Measurements from ENCODE around the gene NOX3.

NOX3 gene

GRCh38 chr6:155351273-155352129 is 104.1 kb downstream of the NOX3 start:
- TF ChIP-seq ZNF70 (CRISPR knock-in tag; IDR thresholded peaks at IDR 0.05): no peak
- TF ChIP-seq, protein P1, sequence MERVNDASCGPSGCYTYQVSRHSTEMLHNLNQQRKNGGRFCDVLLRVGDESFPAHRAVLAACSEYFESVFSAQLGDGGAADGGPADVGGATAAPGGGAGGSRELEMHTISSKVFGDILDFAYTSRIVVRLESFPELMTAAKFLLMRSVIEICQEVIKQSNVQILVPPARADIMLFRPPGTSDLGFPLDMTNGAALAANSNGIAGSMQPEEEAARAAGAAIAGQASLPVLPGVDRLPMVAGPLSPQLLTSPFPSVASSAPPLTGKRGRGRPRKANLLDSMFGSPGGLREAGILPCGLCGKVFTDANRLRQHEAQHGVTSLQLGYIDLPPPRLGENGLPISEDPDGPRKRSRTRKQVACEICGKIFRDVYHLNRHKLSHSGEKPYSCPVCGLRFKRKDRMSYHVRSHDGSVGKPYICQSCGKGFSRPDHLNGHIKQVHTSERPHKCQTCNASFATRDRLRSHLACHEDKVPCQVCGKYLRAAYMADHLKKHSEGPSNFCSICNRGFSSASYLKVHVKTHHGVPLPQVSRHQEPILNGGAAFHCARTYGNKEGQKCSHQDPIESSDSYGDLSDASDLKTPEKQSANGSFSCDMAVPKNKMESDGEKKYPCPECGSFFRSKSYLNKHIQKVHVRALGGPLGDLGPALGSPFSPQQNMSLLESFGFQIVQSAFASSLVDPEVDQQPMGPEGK (CRISPR knock-in tag; IDR thresholded peaks at IDR 0.05; ENCODE audit: borderline replicate concordance): no peak
- TF ChIP-seq, protein P2, sequence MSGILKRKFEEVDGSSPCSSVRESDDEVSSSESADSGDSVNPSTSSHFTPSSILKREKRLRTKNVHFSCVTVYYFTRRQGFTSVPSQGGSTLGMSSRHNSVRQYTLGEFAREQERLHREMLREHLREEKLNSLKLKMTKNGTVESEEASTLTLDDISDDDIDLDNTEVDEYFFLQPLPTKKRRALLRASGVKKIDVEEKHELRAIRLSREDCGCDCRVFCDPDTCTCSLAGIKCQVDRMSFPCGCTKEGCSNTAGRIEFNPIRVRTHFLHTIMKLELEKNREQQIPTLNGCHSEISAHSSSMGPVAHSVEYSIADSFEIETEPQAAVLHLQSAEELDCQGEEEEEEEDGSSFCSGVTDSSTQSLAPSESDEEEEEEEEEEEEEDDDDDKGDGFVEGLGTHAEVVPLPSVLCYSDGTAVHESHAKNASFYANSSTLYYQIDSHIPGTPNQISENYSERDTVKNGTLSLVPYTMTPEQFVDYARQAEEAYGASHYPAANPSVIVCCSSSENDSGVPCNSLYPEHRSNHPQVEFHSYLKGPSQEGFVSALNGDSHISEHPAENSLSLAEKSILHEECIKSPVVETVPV (CRISPR knock-in tag; IDR thresholded peaks at IDR 0.05): no peak
- no peak for TF ChIP-seq TOX (CRISPR knock-in tag; IDR thresholded peaks at IDR 0.05; ENCODE audit: borderline replicate concordance)
- no peak for TF ChIP-seq ZFP30 (CRISPR knock-in tag; IDR thresholded peaks at IDR 0.05)
- TF ChIP-seq, protein P3, sequence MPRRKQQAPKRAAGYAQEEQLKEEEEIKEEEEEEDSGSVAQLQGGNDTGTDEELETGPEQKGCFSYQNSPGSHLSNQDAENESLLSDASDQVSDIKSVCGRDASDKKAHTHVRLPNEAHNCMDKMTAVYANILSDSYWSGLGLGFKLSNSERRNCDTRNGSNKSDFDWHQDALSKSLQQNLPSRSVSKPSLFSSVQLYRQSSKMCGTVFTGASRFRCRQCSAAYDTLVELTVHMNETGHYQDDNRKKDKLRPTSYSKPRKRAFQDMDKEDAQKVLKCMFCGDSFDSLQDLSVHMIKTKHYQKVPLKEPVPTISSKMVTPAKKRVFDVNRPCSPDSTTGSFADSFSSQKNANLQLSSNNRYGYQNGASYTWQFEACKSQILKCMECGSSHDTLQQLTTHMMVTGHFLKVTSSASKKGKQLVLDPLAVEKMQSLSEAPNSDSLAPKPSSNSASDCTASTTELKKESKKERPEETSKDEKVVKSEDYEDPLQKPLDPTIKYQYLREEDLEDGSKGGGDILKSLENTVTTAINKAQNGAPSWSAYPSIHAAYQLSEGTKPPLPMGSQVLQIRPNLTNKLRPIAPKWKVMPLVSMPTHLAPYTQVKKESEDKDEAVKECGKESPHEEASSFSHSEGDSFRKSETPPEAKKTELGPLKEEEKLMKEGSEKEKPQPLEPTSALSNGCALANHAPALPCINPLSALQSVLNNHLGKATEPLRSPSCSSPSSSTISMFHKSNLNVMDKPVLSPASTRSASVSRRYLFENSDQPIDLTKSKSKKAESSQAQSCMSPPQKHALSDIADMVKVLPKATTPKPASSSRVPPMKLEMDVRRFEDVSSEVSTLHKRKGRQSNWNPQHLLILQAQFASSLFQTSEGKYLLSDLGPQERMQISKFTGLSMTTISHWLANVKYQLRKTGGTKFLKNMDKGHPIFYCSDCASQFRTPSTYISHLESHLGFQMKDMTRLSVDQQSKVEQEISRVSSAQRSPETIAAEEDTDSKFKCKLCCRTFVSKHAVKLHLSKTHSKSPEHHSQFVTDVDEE (CRISPR knock-in tag; IDR thresholded peaks at IDR 0.05): no peak
- no peak for TF ChIP-seq CSDC2 (CRISPR knock-in tag; IDR thresholded peaks at IDR 0.05)
- no peak for TF ChIP-seq GLIS3 (CRISPR knock-in tag; IDR thresholded peaks at IDR 0.05)
- no peak for TF ChIP-seq OSR1 (CRISPR knock-in tag; IDR thresholded peaks at IDR 0.05)
- TF ChIP-seq BACH2 (CRISPR knock-in tag; IDR thresholded peaks at IDR 0.05; ENCODE audit: borderline replicate concordance): no peak
- TF ChIP-seq PPARA (CRISPR knock-in tag; IDR thresholded peaks at IDR 0.05; ENCODE audit: borderline replicate concordance): no peak
- TF ChIP-seq, protein P4, sequence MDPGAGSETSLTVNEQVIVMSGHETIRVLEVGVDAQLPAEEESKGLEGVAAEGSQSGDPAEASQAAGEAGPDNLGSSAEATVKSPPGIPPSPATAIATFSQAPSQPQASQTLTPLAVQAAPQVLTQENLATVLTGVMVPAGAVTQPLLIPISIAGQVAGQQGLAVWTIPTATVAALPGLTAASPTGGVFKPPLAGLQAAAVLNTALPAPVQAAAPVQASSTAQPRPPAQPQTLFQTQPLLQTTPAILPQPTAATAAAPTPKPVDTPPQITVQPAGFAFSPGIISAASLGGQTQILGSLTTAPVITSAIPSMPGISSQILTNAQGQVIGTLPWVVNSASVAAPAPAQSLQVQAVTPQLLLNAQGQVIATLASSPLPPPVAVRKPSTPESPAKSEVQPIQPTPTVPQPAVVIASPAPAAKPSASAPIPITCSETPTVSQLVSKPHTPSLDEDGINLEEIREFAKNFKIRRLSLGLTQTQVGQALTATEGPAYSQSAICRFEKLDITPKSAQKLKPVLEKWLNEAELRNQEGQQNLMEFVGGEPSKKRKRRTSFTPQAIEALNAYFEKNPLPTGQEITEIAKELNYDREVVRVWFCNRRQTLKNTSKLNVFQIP (CRISPR knock-in tag; IDR thresholded peaks at IDR 0.05; ENCODE audit: borderline replicate concordance, low read depth): no peak
- TF ChIP-seq ZNF565 (CRISPR knock-in tag; conservative IDR thresholded peaks at IDR 0.05; ENCODE audit: low read depth): no peak
- no peak for TF ChIP-seq ISL1 (CRISPR knock-in tag; IDR thresholded peaks at IDR 0.05)
- TF ChIP-seq SNAI2 (CRISPR knock-in tag; IDR thresholded peaks at IDR 0.05): no peak
- no peak for TF ChIP-seq TCF4 (CRISPR knock-in tag; IDR thresholded peaks at IDR 0.05; ENCODE audit: borderline replicate concordance)
- ATAC-seq: no peak

DNA sequence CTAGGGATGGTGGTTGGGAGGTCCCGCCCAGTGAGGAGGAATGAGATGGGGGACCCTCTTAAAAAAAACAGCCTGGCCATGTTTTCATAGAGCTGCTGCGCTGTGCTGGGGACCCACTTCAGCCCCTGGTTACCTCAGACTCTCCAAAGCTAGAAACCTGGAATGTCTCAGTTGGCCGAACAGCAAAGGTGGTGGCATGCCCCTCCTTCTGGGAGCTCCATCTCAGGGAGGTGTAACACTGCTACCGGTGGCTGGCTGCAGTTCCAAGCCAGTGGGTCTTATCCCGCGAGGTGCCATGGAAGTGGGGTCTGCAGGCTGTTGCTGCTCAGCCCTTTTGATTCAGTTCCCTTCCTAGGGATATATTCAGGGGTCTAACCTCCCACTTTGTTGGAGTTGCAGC is 105.7 kb downstream of the NOX3 start:
- ATAC-seq: no peak
- TF ChIP-seq TCF4 (CRISPR knock-in tag; IDR thresholded peaks at IDR 0.05; ENCODE audit: borderline replicate concordance) (no peak), ARNTL (CRISPR knock-in tag; IDR thresholded peaks at IDR 0.05; ENCODE audit: borderline replicate concordance, low read depth) (no peak), ZC3H10 (CRISPR knock-in tag; IDR thresholded peaks at IDR 0.05) (no peak), SNAI2 (CRISPR knock-in tag; IDR thresholded peaks at IDR 0.05) (no peak), ISL1 (CRISPR knock-in tag; IDR thresholded peaks at IDR 0.05) (no peak), BACH2 (CRISPR knock-in tag; IDR thresholded peaks at IDR 0.05; ENCODE audit: borderline replicate concordance) (no peak)

DNA sequence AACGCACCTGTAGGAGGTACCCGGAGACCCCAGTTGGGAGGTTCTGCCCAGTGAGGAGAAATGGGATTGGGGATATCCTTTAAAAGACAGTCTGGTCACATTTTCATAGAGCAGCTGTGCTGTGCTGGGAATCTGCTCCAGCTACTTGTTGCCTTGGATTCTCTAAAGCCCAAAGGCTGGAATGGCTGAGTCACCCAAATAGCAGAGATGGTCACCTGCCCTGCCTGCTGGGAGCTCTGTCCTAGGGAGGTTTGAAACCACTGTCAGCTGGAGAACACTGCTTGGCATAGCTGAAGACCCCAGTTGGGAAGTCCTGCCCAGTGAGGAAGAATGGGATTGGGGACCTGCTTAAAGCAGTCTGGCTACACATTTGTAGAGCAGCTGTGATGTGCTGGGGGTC is 106.5 kb downstream of the NOX3 start:
- no peak for ATAC-seq
- TF ChIP-seq TOX (CRISPR knock-in tag; IDR thresholded peaks at IDR 0.05; ENCODE audit: borderline replicate concordance): no peak

DNA sequence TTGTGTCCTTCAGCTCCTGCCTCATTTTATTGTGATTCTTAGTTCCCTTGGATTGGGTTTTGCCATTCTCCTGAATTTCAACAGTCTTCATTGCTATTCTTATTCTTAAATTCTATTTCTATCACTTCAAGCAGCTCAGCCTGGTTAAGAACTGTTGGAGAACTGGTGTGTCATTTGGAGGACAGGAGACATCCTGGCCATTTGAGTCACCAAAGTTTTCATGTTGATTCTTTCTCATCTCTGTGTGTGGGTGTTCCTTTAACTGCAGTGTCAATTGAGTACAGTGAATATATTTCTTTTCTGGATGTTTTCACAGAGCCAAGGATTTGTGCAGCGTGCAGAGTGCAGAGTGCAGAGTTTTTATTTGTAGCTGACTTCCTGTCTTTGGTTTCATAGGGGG is 107.8 kb downstream of the NOX3 start:
- ATAC-seq: no peak
- TF ChIP-seq, protein P1 (CRISPR knock-in tag; IDR thresholded peaks at IDR 0.05; ENCODE audit: borderline replicate concordance): no peak
- TF ChIP-seq BACH2 (CRISPR knock-in tag; IDR thresholded peaks at IDR 0.05; ENCODE audit: borderline replicate concordance): no peak
- TF ChIP-seq, protein P4 (CRISPR knock-in tag; IDR thresholded peaks at IDR 0.05; ENCODE audit: borderline replicate concordance, low read depth): no peak
- no peak for TF ChIP-seq ZFP30 (CRISPR knock-in tag; IDR thresholded peaks at IDR 0.05)
- no peak for TF ChIP-seq GLIS3 (CRISPR knock-in tag; IDR thresholded peaks at IDR 0.05)
- no peak for TF ChIP-seq PPARA (CRISPR knock-in tag; IDR thresholded peaks at IDR 0.05; ENCODE audit: borderline replicate concordance)
- TF ChIP-seq, protein P2 (CRISPR knock-in tag; IDR thresholded peaks at IDR 0.05): no peak
- TF ChIP-seq ZNF8 (CRISPR knock-in tag; IDR thresholded peaks at IDR 0.05): no peak
- TF ChIP-seq RARB (CRISPR knock-in tag; IDR thresholded peaks at IDR 0.05): no peak
- no peak for TF ChIP-seq OSR1 (CRISPR knock-in tag; IDR thresholded peaks at IDR 0.05)
- TF ChIP-seq TCF4 (CRISPR knock-in tag; IDR thresholded peaks at IDR 0.05; ENCODE audit: borderline replicate concordance): no peak
- TF ChIP-seq ARNTL (CRISPR knock-in tag; IDR thresholded peaks at IDR 0.05; ENCODE audit: borderline replicate concordance, low read depth): no peak
- no peak for TF ChIP-seq ZC3H10 (CRISPR knock-in tag; IDR thresholded peaks at IDR 0.05)
- no peak for TF ChIP-seq ISL1 (CRISPR knock-in tag; IDR thresholded peaks at IDR 0.05)

All from SK-N-SH treated with all-trans-retinoic acid at 6 μM for 48 hours (cell line).